NT2/D1 (cell line): Measurements from ENCODE around the gene MIPOL1.
"Not testable (repeated sequence)": the region's sequence is repeated elsewhere in the genome, so short reads cannot be mapped to it uniquely, and the experiment has no call there.

ENCODE experiments used
- DNase-seq: peaks from one replicate; pipeline ENCODE4 v3.0.0-alpha.2; 2011; ENCODE audit warnings: low read depth, low spot score
- H3K27me3 ChIP-seq: 2 replicates; pipeline ENCODE4 v1.6.0; 2011; ENCODE audit warnings: mild to moderate bottlenecking; ENCODE audit not compliant: insufficient read length, insufficient read depth
- H3K36me3 ChIP-seq: 2 replicates; pipeline ENCODE4 v1.6.1; 2011; ENCODE audit warnings: mild to moderate bottlenecking, low read length, mixed read lengths; ENCODE audit not compliant: insufficient read depth, insufficient read length
- H3K4me1 ChIP-seq: 2 replicates; pipeline ENCODE4 v1.5.1; 2011; ENCODE audit not compliant: insufficient read depth, insufficient read length
- H3K4me3 ChIP-seq: 2 replicates; pipeline ENCODE4 v1.5.1; 2011; ENCODE audit warnings: low read depth; ENCODE audit not compliant: insufficient read length
- H3K9ac ChIP-seq: 2 replicates; pipeline ENCODE4 v1.6.0; 2011; ENCODE audit warnings: low read depth; ENCODE audit not compliant: insufficient read length
- H3K9me3 ChIP-seq: 2 replicates; pipeline ENCODE4 v1.5.1; 2011; ENCODE audit warnings: mild to moderate bottlenecking, low read length; ENCODE audit not compliant: insufficient read depth
- SUZ12 ChIP-seq: IDR thresholded peaks from 2 replicates; pipeline ENCODE4 v1.6.1; 2011; ENCODE audit not compliant: insufficient read length, insufficient read depth; ENCODE audit errors: extremely low read depth
- YY1 ChIP-seq: IDR thresholded peaks from 2 replicates; pipeline ENCODE4 v1.6.1; 2011; ENCODE audit not compliant: insufficient read length, insufficient read depth
- ZNF274 ChIP-seq: IDR thresholded peaks from 2 replicates; pipeline ENCODE4 v1.6.1; 2011; ENCODE audit warnings: mild to moderate bottlenecking, low read depth, low read length

Gene MIPOL1

DNA sequence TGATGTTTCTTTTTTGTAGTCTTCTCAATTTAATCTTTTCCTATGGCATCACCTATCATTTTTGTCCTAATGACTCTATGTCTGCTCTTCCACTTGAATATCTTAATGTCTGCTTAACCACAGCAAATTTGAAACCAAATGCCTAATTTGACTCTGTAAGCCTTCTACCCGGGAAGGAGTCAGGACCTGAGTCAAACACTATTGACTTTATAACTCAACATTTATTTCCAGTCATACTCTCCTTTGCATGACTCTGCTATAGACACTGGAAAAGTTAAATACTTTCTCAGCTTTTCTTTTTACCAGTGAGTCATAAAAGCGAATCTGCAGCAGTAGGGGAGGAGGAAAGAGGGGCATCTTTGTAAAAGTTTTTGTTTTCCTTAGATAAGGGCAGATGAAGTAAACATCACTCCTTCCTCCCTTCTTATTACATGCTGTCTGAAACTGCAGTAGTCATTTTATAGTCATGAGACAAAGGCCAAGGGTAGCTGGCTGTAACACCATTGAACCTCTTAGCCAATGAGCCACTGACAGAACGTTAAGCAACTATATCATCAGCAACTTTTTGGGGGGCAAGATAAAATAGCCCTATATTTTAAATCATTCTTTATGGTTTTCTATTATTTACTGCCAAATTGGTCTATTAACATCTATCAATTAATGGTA is 179.3 kb downstream of the MIPOL1 start:
- Histone ChIP-seq H3K4me3 (no peak overlapping the region), H3K9ac (no peak overlapping the region), H3K36me3 (no peaks in the 10 kb centered on the region), H3K9me3 (no peaks in the 10 kb centered on the region), H3K27me3 (no peaks in the 10 kb centered on the region), H3K4me1 (no peaks in the 10 kb centered on the region)
- no peak for DNase-seq
- no peak for TF ChIP-seq YY1
- no peak for TF ChIP-seq SUZ12
- no peak for TF ChIP-seq ZNF274

DNA sequence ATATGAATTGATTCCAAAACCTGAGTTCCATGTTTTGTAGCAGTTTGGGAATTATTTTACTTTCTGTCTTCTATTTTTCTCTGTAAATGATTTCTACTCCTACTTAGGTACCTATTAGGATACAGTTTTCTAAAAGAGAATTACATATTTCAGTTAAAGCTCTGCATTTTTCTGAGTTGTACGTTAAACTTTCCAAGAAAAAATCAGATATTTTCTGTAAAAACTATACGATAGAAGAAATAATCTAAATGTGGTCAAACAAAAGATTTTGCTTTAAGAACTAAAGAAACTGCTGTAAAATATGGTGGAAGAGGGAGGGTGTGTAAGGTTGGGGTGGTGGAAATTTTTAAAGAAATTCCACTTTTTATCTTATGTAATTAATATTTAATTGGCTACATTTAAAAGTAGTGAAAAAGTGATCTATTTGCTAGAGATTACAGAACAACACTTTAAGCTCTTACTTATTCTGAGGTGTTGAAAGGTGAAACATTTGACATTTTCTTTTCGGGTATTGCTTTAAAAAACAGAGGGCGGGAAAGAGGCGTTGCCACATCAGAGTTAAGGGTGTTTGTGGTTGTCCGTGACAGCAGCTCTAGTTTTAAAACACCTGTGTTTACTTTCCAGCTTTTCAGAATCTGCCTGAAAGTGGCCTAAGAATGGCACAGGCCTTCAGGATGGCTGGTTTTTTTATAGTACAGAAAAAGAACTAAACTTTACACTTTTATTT is 187.3 kb downstream of the MIPOL1 start:
- Histone ChIP-seq H3K27me3 (no peaks in the 10 kb centered on the region), H3K9ac (no peak overlapping the region), H3K36me3 (no peaks in the 10 kb centered on the region), H3K4me1 (no peaks in the 10 kb centered on the region), H3K4me3 (no peak overlapping the region), H3K9me3 (no peaks in the 10 kb centered on the region)
- no peak for DNase-seq
- no peak for TF ChIP-seq SUZ12
- TF ChIP-seq YY1: no peak
- TF ChIP-seq ZNF274: no peak

DNA sequence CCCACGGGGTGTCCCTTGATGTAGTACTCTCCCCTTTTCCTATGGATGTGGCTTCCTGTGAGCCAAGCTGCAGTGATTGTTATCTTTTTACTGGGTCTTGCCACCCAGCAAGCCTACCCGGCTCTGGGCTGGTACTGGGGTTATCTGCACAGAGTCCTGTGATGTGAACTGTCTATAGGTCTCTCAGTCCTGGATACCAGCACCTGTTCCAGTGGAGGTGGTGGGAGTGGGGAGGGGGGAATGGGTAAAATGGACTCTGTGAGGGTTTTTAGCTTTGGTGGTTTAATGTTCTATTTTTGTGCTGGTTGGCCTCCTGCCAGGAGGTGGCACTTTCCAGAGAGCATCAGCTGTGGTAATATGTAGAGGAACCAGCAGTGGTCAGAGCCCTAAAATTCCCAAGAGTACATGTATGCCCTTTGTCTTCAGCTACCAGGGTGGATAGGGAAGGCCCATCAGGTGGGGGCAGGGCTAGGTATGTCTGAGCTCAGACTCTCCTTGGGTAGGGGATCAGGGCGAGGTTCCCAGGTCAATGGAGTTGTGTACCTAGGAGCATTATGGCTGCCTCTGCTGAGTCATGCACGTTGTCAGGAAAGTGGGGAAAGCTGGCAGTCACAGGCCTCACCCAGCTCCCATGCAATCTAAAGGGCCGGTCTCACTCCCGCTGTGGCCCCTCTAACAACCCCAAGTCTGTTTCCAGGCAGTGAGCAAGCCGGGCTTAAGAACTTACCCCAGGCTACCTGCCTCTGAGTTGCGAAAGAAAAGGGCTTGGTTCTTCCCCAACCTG is 199.6 kb downstream of the MIPOL1 start:
- not testable (repeated sequence) for H3K9me3 ChIP-seq, H3K4me3 ChIP-seq, H3K27me3 ChIP-seq, H3K36me3 ChIP-seq, DNase-seq, H3K4me1 ChIP-seq, H3K9ac ChIP-seq

DNA sequence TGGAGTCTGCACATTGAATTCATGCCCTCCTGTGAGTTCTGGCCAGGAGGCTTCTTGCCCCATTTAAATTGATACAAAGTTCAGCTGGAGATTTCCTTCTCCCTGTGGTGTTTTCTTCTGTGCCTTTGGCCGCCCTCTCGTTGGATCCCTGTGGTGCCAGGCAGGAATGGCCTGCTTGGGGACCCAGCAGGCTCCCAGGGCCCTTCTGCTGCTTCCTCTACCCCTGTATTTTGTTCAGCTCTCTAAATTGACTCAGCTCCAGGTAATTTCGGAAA is 200.1 kb downstream of the MIPOL1 start:
- Histone ChIP-seq H3K9me3 (no peaks in the 10 kb centered on the region), H3K27me3 (no peaks in the 10 kb centered on the region), H3K9ac (no peak overlapping the region), H3K4me1 (no peaks in the 10 kb centered on the region), H3K36me3 (no peaks in the 10 kb centered on the region), H3K4me3 (no peak overlapping the region)
- TF ChIP-seq ZNF274 (no peak), YY1 (no peak), SUZ12 (no peak)
- no peak for DNase-seq

DNA sequence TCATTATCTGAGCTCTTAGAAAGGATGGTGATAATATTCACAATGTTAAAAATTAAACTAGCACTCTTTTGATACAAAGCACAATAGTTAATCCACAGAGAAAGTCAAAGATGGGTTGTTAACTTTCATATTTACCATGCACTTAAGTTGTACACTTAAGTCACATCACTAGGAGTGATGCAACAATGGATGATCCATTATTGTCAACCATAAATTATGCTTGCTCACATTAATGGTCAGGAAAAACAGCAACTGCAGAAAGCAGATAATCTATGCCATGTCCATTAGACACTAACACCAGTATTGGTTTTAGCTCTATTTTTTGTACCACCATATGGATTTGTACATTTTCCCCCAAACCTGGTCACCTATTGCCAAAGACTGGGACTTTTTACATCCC is 201.8 kb downstream of the MIPOL1 start:
- no peaks in the 10 kb centered on the region for H3K36me3 ChIP-seq
- no peaks in the 10 kb centered on the region for H3K27me3 ChIP-seq
- H3K4me1 ChIP-seq: no peaks in the 10 kb centered on the region
- no peak overlapping the region for H3K9ac ChIP-seq
- H3K4me3 ChIP-seq: no peak overlapping the region
- no peak for DNase-seq
- TF ChIP-seq SUZ12 (no peak), ZNF274 (no peak), YY1 (no peak)
- no peaks in the 10 kb centered on the region for H3K9me3 ChIP-seq

DNA sequence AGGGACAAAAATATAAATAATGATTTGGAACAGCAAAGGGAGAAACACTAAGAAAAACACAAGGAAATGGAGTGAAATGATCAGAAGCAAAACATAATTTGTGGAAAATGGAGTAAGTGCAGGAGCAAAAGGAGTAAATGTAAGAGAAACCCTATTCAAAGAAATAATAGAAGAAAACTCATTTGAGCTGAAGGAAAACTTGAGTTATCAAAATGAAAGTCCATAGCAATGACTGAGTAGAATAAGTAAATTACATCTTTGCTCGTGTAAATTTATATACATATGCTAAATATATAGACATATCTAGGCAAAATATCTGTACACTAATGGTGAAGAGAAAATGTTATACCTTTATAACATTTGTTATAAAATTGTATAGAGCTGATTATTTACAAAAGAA is 203.4 kb downstream of the MIPOL1 start:
- TF ChIP-seq ZNF274: no peak
- TF ChIP-seq SUZ12: no peak
- no peak for TF ChIP-seq YY1
- H3K9me3 ChIP-seq: no peaks in the 10 kb centered on the region
- H3K9ac ChIP-seq: no peak overlapping the region
- no peaks in the 10 kb centered on the region for H3K27me3 ChIP-seq
- no peak overlapping the region for H3K4me3 ChIP-seq
- no peak for DNase-seq
- no peaks in the 10 kb centered on the region for H3K4me1 ChIP-seq
- no peaks in the 10 kb centered on the region for H3K36me3 ChIP-seq

DNA sequence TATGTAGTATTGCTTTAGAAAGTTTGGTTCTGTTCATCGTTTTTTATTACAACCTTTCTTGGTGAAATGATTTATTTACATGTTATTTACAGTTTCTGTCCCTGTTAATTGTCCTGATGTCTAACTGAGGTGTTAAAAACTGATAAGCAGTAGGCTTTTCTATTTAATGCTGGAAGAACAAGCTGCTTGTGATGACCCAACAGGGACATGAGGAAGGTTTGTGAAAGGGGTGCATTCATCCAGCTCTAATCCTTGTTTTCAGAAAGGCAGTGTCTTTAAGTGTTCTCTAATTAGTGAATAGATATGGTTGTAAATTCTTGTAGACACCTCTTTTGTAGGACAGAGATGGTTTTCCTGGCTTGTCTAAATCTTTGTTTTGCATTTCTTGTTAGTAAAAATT is 205.9 kb downstream of the MIPOL1 start:
- H3K27me3 ChIP-seq: no peaks in the 10 kb centered on the region
- TF ChIP-seq YY1 (no peak), SUZ12 (no peak), ZNF274 (no peak)
- H3K9ac ChIP-seq: no peak overlapping the region
- H3K9me3 ChIP-seq: no peaks in the 10 kb centered on the region
- H3K36me3 ChIP-seq: no peaks in the 10 kb centered on the region
- H3K4me1 ChIP-seq: no peaks in the 10 kb centered on the region
- no peak overlapping the region for H3K4me3 ChIP-seq
- DNase-seq: no peak
